GM18526 (cell line): Measurements from ENCODE around the gene HOXB9.

Experiments
- POLR2A ChIP-seq: IDR thresholded peaks from 3 replicates; pipeline ENCODE4 v1.6.1; 2011; ENCODE audit not compliant: insufficient read length; ENCODE audit errors: extremely low read depth

The HOXB9 gene

DNA sequence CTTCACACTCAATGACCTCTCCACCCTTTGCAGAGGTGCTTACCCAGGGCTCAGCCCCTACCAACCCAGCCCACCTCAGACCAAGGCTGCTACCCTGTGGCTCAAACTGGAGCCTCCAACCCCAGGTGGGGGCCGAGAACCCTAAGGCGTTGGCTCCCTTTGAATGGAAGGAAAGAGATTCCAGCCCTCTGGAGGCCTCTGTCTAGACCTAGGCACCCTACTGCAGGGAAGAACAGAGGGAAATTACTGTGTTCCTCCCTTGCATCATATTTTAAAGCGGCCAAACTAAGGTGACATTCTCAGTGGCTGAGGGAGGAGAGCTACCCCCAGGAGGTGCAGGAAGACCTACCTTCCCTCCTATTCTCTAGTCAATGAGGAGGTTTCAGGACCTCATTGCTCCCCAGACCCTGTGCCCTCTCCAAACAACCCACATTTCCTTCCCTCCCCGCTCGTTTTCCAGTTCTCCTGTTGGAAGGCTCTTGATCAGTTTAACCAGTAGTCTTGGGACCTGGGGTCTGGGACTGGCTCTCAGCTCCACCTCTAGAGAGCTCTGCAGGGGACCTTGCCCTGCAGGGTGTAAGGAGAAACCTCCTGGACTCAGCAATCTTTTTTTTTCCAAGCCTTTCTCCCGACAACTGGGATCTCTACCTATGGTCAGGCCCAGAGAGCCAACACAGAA is 5.6 kb downstream of the HOXB9 start:
- TF ChIP-seq POLR2A = no peak

DNA sequence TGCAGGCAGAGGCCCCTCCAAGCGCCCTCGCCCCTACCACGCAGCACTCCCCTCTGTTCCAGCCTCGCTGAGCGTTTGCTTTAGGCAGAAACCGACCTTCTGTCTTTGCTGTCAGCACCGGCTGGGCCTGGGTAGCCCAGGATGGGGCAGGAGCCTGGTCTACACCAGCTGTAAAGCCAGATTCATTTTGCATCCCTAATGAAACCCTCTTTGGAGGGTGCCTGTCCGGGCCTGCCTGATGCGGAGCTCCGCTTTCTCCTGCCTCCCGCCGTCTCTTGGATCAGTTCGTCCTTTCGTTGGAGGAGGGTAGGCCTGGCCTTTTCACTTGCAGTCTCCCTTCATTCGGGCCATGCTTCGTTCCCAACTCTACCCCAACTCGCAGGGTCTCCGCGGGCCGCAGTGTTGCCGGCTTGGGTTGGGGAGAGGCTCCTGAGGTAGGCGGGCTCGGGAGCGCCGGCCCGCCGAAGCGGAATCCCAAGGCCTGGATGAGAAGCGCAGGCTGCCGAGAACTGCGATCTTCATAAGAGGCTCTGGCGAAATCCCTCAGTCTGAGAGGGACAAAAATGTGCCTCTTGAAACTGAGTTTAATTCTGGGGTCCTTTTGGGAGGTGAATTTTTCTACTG is 6.2 kb downstream of the HOXB9 start:
- no peak for TF ChIP-seq POLR2A

DNA sequence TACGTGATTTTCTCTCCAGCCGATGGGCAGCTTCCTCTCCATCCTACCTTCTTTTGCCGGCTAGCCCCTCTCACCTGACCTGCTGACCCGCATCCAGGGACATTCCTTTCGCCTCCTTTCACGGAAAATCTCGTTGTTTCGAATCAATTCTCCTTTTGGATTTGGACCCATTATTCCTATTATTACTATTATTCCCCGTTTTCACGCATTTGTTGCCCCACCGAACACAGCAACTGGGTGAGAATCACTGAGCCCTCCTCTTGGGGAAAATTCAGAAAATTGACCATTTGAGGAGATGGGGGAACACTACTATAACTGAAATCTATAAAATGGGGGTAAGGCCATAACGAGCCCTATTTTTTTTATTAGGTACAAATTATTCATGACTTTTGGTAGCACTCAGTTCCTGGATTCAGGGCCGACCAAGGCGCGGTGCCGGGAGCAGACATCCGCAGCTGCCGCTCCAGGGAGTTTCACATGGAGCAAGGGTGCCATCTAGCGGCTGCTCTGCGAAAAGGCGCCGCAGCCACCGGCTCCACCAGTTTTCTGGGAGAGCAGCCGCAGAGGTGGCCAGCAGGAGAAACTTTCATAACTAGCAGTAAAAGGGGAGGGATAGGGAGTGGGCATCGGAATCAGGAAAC is 7.8 kb downstream of the HOXB9 start:
- no peak for TF ChIP-seq POLR2A

DNA sequence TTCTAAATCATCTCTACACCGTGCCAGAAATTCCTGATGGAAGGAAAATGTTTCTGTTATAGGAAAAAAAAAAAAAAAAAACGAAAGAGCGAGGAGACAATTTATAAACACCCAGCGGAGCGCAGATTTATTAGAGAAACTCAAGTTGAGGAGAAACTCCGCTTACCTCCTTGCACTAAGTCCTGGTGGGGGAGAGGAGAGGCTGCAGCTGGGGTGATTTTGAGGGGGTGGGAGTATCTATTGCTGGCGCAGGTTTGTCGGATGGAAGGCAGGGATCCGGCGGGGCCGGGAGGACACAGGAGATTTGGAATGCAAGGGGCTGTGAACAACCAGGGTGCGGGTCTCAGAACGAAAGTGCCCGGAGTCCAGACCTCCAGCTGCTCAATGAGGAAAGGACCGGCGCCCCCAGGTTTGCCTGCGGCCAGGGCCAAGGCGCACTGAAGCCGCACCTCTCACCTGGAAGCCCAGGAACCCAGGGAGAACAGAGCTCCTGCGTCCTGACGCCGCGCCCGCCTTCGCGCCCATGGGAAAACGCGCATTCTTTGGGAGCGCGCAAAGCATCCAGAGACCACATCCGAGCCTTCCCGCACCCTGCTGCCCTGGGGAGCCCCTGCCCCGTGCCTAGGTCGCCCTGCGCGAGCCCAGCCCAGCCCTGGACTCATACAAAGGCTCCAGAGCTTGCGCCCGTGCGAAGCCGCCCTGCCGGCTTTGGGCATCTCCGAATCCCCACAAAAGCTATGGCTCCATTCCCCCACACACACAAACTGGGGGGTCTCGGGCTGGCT is 8.5 kb downstream of the HOXB9 start:
- TF ChIP-seq POLR2A = no peak

DNA sequence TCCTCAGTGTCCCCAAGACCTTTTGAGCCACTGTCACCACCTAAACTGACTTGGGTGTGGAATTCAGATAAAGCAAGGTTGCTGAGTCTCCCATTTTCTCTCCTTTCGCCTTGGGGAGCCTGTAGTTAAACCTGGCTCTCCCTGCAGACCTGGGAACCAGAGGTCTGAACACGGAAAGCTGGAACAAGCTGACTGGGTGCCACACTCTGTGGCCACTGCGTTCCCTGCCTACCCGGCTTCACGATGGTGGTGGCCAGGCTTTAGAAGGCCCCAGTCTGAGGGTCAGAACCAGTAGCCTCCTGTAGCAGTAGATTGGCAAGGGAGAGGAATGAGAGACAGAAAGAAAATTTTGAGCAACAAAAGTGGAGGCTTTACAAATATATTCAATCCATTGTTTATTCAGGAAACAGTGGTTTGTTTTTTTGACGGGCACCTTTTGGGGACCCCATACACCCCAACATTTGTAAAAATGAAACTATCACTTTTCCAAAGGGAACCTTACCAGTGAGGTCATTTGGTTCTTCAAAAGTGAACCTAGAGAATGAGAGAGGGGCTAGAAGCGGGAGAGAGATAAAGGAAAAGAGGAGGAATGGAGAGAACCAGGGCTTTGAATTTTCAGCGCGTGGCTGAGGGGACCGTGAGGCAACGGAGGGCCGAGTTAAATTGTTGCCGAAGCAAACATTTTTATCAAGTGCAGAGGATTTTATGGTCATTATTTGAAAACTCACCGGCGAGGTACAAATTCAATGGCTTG is 9.3 kb downstream of the HOXB9 start:
- TF ChIP-seq POLR2A = no peak

DNA sequence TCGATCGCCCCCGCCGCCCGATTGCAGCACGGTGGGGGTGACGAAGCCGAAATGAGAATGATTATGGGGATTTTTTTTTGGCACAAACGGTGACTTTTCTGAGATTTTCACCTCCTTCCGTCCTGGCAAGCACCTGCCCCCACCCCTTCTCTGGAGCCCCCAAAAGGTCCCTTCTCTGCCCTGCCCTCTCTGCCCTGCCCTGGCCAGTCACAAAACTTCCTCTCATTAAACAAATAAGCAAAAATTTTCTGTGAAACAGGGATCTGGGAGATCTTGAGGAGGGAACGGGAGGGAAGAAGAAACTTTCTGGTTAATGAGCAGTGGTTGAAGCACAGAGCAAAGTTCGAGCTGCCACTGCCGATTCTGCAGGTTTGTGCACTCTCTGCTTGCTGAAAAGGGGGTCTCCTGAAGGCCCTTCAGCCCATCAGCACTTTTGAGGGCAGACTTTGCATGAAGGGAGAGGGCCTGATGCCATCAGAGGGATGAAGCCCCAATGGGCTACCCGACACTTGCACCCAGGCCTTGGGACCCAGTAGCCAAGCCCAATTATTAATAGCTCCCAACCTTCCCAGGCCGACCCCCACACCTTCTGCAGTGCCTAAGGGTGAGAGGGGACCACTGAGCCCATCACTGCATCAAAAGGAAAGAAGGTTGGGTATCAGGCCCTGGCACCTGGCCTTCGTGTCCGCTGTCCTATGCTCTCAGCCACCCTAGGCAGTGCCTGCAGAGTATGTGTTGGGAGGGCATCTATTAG is 10.0 kb downstream of the HOXB9 start:
- no peak for TF ChIP-seq POLR2A

DNA sequence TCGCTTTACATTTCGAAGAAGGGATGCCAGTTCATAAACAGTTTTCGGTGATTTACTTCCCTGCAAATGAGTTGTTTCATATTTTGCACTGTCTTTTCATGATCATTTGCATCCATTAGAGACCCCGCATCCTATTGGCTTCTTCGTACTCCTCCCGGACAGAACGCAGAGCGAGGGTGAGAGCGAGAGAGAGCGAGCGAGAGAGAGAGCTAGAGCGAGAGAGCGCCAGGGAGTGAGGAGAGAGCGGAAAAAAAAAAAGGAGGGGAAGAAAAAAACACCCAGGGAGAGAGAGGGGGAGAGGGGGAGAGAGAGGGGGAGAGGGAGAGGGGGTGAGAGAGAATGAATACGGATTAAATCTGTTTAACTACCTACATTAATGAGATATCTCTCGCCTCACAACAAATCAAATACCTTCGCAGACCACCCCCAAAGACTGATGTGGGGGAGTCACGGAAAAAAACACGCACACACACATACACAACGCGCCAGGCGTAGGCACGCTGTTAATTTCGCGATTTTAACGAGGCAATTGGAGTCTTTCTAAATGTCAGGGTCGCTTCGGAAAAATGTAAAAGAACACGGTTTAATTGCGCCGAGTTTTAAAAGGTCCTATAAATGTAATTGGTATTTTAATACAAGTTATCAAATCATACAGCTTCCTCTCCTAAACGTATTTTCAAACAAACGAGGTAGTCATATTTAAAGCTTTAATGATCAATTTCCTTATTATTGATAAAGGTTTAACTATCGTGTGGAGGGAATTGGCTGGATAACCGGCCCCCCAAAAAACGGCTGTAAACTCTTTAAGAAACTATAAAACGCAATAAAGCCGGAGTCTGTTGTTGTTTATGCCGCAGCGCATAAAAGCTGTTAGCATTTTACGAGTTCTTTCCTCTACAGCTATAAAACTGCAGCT is 10.9 kb downstream of the HOXB9 start, which contains the start of gene HOXB8:
HOXB8 (minus strand) TSS at position 246 of the 916 bp plus-strand sequence. CDS start 588 bp downstream, outside the sequence.
- TF ChIP-seq POLR2A = no peak

DNA sequence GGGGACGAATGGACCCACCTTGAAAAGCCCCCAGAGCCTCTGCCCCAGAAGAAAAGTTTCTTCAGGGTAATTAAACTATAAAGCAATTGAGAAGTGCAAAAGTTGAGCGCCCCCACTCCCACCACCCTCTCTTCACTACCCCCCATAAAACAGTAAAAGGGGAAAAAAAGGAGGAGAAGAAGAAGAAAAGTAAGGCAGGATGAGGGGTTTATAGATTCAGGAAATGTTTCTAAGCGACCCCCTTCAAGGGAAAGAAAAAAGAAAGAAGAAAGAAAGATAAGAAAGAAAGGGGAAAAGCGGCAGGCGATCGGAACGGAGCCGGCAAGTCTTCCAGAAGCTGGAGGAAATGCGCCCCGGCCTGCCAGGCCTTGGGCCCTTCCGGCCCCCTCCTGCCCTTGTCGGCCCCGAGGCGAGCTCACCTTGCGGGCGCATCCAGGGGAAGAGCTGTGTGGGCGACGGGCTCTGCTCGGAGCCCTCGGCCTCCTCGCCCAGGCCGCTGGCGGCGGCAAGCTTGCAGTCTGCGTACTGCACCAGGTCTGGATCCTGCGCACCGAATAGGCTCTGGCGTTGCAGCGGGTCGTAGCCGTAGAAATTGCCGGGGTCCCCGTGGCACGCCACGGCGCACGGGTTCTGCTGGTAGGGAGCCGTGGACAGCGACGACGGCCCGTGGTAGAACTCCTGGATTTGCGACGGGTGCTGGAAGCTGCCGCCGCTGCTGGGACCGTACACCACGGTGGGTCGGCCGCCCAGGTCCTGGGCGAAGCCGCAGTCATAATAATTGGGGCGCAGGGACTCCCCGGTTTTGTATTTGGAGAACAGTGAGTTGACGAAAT is 12.1 kb downstream of the HOXB9 start:
- no peak for TF ChIP-seq POLR2A

DNA sequence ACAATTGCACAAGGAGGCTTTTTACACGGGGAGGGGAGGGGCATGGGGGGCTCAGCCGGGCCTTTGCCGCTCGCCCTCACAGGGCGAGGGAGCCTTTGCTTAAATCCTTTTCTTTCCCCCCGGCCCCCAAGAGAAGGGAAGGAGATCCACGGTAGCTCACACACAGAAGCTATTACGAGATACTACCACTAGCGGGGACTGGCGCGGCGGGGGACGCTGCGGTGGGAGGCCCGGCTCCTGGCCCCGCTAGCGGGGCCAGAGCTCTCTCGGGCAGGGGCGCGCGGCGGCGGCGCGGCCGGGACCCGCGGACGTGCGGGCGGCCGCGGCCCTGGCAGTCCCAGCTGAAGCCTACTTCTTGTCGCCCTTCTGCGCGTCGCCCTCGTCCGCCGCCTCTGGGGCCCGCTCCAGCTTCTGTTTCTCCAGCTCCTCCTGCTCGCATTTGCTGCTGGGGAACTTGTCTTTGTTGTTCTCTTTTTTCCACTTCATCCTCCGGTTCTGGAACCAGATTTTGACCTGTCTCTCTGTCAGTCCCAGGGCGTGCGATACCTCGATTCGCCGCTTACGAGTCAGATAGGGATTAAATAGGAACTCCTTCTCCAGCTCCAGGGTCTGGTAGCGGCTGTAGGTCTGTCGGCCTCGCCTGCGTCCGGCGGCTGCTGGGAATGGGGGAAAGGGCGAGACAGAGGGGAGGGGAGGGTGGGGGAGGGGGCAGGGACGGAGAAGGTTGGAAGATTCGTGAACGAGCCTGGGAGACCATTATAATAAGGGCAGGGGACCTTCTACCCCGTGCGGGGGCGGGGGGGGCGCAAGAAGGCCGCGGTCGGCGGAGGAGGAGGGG is 13.1 kb downstream of the HOXB9 start:
- no peak for TF ChIP-seq POLR2A

DNA sequence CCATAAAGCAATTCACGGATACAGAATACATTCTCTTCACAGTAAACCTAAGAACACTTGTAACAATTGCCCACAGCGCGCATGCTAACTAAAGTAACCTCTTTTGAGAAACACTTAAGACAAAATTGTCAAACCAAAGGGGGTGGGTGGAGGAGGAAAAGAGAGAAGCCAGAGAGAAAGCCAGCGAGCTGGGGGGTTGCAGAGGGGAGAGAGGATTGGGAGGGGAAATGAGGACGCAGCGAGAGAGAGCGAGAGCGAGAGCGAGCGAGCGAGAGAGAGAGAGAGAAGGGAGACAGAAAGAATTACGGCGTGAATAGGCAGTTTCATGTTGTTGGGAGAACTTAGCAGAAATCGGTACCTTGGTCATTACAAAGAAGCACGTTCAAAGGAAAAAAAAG is 13.7 kb downstream of the HOXB9 start:
- TF ChIP-seq POLR2A = no peak

DNA sequence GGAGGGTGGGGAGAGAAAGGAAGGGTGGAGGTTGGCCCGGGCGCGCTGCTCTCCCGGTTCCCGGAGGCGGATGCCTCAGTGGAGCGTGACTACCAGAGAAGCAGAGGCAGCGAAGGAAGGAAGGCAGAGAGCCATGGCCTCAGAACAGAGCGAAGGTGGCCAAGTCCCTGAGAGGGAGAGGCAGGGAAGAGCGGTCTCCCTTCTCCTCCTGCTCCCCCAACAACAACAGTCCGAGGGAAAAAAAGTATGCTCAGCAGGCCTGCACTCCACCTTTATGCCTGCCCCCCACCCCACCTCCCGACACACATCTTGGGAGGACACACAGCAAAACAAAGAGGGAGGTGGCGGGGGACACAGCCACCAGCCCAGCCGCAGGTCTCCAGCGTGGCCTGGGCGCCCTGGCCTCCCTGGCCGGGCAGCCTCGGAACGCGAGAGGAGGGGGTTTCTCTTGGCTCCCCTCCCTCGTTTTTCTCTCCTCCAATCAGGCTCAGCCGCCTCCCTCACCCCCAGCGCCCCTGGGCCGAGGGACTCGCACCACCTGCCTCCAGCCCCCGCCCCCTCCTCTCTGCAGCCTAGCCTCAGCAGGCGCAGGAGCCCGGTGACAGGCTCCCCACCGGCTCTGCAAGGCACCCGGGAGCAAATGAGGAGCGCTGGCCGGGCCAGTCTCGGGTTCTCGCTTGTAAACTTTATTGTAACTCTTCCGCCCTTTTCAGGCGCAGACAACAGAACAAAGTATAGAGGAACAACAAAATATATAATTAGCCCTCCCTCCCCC is 14.3 kb downstream of the HOXB9 start:
- TF ChIP-seq POLR2A = no peak

DNA sequence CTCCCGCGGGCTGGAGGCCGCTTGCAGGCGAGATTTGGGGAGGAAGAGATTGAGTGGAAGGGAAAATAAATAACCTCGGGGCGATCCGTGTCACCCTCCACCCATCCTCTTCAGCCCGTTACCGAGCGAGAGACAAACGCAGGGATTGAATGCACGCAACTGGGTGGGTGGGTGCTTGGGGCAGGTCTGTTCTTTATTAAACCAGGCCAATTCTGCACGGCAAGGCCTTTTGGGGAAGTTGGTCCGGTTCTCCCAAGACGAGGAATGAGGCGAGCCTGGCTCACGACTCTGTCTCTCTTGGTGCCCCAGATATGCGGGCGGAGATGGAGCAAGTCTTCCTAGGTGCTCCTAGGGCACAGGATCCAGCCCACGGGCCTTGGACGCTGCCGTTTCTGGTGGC is 14.9 kb downstream of the HOXB9 start:
- TF ChIP-seq POLR2A = no peak
